ENCODE data around the gene MDN1. TPM values are rescaled to one million over a fixed set of nuclear protein-coding genes. Genes with fewer than 3 reads are reported as not detected.

The MDN1 gene
- total RNA-seq, 2 donors from 2014 or later: 21.3 to 36.0 TPM

DNA sequence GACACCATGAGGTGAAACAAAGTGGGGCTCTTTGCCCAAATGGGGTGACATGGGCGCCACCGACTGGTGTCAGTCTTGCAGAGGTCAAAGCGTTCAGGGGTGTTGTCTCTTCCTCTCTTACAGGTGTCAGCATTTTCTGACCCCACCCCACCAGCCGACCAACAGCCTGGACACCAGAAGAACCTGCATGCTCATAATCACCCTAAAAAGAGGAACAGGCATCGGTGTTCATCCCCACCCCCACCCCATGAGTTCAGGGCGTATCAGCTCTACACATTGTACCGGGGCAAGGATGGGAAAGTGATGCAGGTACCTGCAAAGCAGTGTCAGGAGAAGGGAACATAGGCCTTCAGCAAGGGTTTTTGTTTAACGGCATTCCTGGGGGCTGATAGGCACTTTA lies 195.8 kb downstream of the MDN1 start:
- Histone ChIP-seq H3K36me3 (peaks cover 33% of the 10 kb centered on the region), H3K27me3 (replicated peaks; ENCODE audit: insufficient read depth) (no peaks in the 10 kb centered on the region), H3K4me1 (ENCODE audit: control insufficient read depth in 1 of 2, low read depth in 2 of 2) (no peaks in the 10 kb centered on the region), H3K4me3 (no peak overlapping the region), H3K27ac (no peak overlapping the region), H3K9me3 (no peaks in the 10 kb centered on the region)
- ATAC-seq (ENCODE audit: insufficient number of reproducible peaks, low FRiP score, low read depth) (no peak), DNase-seq (ENCODE audit: low spot score) (no peak)
- TF ChIP-seq CTCF (IDR thresholded peaks at IDR 0.05): no peak

- H3K36me3 ChIP-seq: peaks cover 9% of the 10 kb centered on the region
- no peaks in the 10 kb centered on the region for H3K4me1 ChIP-seq (ENCODE audit: control insufficient read depth in 1 of 2, low read depth in 2 of 2)
- H3K4me3 ChIP-seq: no peak overlapping the region
- H3K27ac ChIP-seq: no peak overlapping the region
- no peaks in the 10 kb centered on the region for H3K27me3 ChIP-seq (replicated peaks; ENCODE audit: insufficient read depth)
- ATAC-seq (ENCODE audit: insufficient number of reproducible peaks, low FRiP score, low read depth) (no peak), DNase-seq (ENCODE audit: low spot score) (no peak)
- TF ChIP-seq CTCF (IDR thresholded peaks at IDR 0.05): no peak
- H3K9me3 ChIP-seq: no peaks in the 10 kb centered on the region
These were observed 200.0 kb downstream of the MDN1 start for GRCh38 chr6:89619567-89619966.

- H3K9me3 ChIP-seq: no peaks in the 10 kb centered on the region
- H3K36me3 ChIP-seq: peaks cover 4% of the 10 kb centered on the region
- ATAC-seq (ENCODE audit: insufficient number of reproducible peaks, low FRiP score, low read depth) (no peak), DNase-seq (ENCODE audit: low spot score) (no peak)
- H3K4me1 ChIP-seq (ENCODE audit: control insufficient read depth in 1 of 2, low read depth in 2 of 2): no peaks in the 10 kb centered on the region
- no peak for TF ChIP-seq CTCF (IDR thresholded peaks at IDR 0.05)
- H3K27ac ChIP-seq: no peak overlapping the region
- H3K4me3 ChIP-seq: no peak overlapping the region
- no peaks in the 10 kb centered on the region for H3K27me3 ChIP-seq (replicated peaks; ENCODE audit: insufficient read depth)
These were observed 201.6 kb downstream of the MDN1 start for GRCh38 chr6:89618026-89618425.

GRCh38 chr6:89616531-89616930 lies 203.1 kb downstream of the MDN1 start:
- Histone ChIP-seq H3K27ac (no peak overlapping the region), H3K27me3 (replicated peaks; ENCODE audit: insufficient read depth) (no peaks in the 10 kb centered on the region), H3K36me3 (no peaks in the 10 kb centered on the region), H3K4me3 (no peak overlapping the region), H3K4me1 (ENCODE audit: control insufficient read depth in 1 of 2, low read depth in 2 of 2) (peaks cover 0 to 2% of the 10 kb centered on the region in 2 donors), H3K9me3 (no peaks in the 10 kb centered on the region)
- DNase-seq (ENCODE audit: low spot score) (no peak), ATAC-seq (ENCODE audit: insufficient number of reproducible peaks, low FRiP score, low read depth) (no peak)
- TF ChIP-seq CTCF (IDR thresholded peaks at IDR 0.05): no peak

DNA sequence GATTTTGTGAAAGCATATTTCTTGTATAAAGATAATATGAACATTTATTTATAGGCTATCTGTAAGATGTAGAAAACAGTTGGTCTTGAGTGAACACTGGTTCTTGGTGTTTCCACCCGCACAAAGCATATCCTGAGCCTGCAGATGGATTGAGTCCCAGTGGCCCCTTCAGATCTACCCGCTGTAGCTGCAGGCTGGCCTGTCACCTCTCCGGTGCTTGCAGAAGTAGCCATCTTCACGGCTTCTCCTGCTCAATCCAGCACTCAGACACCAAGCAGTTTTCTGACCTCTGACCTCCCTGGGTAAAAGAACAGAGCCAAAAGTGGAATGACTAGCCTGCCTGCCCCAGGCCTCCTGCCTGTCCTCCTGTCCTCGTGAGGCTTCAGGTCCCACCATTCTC lies 203.7 kb downstream of the MDN1 start:
- no peaks in the 10 kb centered on the region for H3K36me3 ChIP-seq
- no peak overlapping the region for H3K4me3 ChIP-seq
- no peak for TF ChIP-seq CTCF (IDR thresholded peaks at IDR 0.05)
- H3K4me1 ChIP-seq (ENCODE audit: control insufficient read depth in 1 of 2, low read depth in 2 of 2): peaks cover 0 to 5% of the 10 kb centered on the region in 2 donors
- H3K27me3 ChIP-seq (replicated peaks; ENCODE audit: insufficient read depth): no peaks in the 10 kb centered on the region
- ATAC-seq (ENCODE audit: insufficient number of reproducible peaks, low FRiP score, low read depth): no peak
- DNase-seq (ENCODE audit: low spot score): no peak
- no peaks in the 10 kb centered on the region for H3K9me3 ChIP-seq
- no peak overlapping the region for H3K27ac ChIP-seq
